ENCODE results near the gene OR7G3.

The OR7G3 gene

DNA sequence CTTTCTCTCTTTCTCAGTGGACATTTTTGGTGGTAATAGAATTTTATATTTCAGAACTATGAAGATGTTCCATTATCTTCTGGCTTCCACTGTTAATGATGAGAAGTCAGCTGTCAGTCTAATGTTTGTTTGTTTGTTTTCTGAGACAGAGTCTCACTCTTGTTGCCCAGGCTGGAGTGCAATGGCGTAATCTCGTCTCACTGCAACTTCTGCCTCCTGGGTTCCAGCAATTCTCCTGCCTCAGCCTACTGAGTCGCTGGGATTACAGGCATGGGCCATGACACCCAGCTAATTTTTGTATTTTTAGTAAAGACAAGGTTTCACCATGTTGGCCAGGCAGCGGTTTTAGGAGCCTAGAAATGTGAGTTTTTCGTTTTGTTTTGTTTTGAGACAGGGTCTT, 18.2 kb upstream of the OR7G3 start:
- no peak overlapping the region for H3K4me3 ChIP-seq (ENCODE audit: low read depth, low read length)
- no peak for DNase-seq (ENCODE audit: low read depth)

DNA sequence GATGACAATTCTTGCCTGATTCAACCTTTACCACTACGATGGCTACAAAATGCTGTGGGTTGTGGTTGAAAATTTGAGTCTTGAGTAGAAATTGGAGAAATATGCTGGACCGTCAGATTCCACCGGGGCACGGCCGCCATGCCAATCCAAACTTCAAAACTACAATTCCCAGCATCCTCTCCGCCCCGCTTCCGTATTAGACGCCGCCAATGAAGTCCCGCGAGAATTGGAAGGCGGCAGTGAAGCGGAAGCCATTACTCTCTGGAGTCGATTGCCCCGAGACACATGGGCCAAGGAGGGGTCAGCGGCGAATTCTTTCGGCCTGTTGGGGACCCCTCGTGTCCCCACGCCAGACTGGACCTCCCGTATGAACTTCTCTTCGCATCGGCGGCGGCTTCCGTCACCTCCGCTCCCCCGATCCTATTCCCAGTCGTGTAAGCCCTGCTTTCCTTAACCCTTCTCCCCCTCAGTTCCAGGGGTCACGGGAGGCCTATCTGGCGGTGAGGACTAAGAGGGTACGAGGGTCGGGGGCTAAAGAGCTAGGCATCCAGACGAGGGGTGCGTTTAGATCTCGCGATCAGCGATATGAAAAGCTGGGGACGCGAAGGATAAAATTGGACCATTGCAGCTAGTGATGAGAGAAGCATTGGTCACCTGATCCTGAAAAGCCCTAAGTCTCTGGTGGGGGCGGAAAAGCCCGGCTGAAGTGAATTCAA, 13.6 kb upstream of the OR7G3 start, which contains the start of gene ZNF317:
Gene ZNF317, plus strand, starts transcription at position 239 of the 716 bp plus-strand sequence. CDS start 15,620 bp downstream, outside the sequence.
- peak within 1 kb of the TSS; percentile 94 for H3K4me3 ChIP-seq (ENCODE audit: low read depth, low read length)
- DNase-seq (ENCODE audit: low read depth) = peak; percentile 89
- TF ChIP-seq, protein P1, sequence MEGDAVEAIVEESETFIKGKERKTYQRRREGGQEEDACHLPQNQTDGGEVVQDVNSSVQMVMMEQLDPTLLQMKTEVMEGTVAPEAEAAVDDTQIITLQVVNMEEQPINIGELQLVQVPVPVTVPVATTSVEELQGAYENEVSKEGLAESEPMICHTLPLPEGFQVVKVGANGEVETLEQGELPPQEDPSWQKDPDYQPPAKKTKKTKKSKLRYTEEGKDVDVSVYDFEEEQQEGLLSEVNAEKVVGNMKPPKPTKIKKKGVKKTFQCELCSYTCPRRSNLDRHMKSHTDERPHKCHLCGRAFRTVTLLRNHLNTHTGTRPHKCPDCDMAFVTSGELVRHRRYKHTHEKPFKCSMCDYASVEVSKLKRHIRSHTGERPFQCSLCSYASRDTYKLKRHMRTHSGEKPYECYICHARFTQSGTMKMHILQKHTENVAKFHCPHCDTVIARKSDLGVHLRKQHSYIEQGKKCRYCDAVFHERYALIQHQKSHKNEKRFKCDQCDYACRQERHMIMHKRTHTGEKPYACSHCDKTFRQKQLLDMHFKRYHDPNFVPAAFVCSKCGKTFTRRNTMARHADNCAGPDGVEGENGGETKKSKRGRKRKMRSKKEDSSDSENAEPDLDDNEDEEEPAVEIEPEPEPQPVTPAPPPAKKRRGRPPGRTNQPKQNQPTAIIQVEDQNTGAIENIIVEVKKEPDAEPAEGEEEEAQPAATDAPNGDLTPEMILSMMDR (IDR thresholded peaks at IDR 0.05; ENCODE audit: low read depth, low read length, missing control alignments) = no peak

More for the DNA sequence above, 18.2 kb upstream of the OR7G3 start:
- TF ChIP-seq, protein P1 (IDR thresholded peaks at IDR 0.05; ENCODE audit: low read depth, low read length, missing control alignments) = no peak

DNA sequence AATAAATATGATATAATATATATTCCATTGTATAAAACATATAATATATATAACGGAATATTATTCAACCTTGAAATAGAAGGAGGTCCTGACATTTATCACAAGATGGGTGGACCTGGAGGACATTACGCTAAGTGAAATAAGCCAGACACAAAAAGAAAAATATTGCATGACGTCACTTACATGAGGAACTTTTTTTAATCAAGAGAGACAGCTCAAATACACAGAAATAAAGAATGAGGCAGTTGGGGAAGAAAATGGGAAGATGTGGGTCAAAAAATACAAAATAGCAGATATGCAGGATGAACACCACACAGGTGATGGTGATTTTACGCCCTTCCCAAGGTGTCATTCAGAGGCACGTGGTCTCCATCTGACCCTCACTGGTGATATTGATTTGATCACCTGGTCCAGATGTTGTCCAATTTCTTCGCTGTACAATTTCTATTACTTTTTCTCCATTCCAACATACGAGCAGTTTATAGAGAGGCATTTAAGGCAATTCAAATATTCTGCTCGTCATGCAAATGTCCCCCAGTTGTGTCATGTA, 12.9 kb upstream of the OR7G3 start:
- TF ChIP-seq, protein P1 (IDR thresholded peaks at IDR 0.05; ENCODE audit: low read depth, low read length, missing control alignments) = no peak
- peak overlapping the region; percentile 94 for H3K4me3 ChIP-seq (ENCODE audit: low read depth, low read length)
- DNase-seq (ENCODE audit: low read depth) = no peak

DNA sequence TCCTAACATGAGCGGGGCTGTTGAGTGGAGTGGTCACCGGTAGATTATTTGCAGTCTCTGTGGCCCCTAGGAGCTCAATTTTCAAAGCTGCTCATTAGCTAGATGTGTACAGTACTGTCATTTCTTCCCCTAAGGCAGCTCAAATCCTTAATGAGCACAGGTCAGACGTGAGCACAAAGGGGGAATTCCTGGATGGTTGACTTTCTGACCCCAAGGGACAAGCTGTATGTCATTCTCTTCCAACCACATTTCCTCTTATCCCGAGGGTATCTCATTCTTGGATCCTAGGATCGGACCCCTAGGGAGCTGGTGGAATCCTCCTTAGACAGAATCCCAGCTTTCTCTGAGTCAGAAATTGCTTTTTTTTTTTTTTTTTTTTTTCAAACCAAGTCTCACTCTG, 5.7 kb upstream of the OR7G3 start:
- H3K4me3 ChIP-seq (ENCODE audit: low read depth, low read length) = no peak overlapping the region
- TF ChIP-seq, protein P1 (IDR thresholded peaks at IDR 0.05; ENCODE audit: low read depth, low read length, missing control alignments) = no peak
- DNase-seq (ENCODE audit: low read depth) = no peak

DNA sequence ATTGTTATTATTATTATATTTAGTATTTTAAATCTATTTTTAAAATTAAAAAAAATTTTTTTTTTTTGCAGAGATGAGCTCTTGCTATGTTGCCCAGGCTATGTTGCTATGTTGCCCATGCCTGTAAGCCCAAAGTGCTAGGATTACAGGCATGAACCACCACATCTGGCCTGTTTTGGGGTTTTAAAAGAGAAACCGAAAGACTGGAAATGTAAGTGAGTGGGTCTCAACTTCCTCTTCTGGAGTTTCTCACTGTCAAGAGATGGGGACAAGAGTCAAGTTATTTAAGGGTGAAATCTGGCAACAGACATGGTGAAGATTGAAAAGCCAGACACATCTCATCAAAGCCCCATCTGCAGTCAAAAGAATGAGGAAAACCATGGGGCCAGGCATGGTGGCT, 4.2 kb upstream of the OR7G3 start:
- TF ChIP-seq, protein P1 (IDR thresholded peaks at IDR 0.05; ENCODE audit: low read depth, low read length, missing control alignments) = no peak
- H3K4me3 ChIP-seq (ENCODE audit: low read depth, low read length) = no peak overlapping the region
- no peak for DNase-seq (ENCODE audit: low read depth)

DNA sequence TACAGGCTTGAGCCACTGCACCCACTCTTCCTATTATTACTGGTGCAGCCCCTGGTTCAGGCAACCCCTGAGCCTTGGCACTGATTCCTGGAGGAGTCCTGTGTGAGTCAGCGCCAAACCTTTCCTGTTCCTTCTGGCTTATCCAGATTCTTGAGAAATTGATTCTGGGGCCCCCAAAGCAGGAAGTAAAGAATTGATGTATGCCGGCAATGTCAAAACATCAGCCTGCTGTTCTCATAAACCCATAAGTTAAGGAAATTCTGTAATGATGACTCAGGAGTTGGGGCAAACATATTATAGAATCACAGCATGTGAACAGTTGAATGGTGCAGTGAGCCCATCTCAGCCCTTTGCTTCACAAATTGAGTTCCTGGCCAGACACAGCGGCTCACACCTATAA, 1.4 kb upstream of the OR7G3 start:
- no peak for DNase-seq (ENCODE audit: low read depth)
- H3K4me3 ChIP-seq (ENCODE audit: low read depth, low read length) = no peak overlapping the region
- TF ChIP-seq, protein P1 (IDR thresholded peaks at IDR 0.05; ENCODE audit: low read depth, low read length, missing control alignments) = no peak

DNA sequence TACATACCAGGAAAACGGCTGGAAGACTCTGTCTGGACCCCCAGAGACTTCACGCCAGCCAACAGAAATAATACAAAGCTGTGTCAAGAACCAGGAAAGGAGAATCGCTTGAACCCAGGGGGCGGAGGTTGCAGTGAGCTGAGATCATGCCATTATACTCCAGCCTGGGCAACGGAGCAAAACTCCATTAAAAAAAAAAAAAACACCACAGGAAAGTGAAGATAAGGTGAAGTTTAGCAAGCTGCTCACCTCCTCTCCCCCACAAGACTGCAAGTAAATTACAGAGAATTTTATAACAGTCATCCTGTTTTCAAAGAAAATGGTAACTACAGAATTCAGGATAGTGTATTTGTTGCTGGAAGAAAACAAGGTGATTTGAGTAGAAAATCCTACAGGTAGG, 10.2 kb downstream of the OR7G3 start:
- DNase-seq (ENCODE audit: low read depth) = no peak
- TF ChIP-seq, protein P1 (IDR thresholded peaks at IDR 0.05; ENCODE audit: low read depth, low read length, missing control alignments) = no peak

More for the DNA sequence above, 10.2 kb downstream of the OR7G3 start:
- H3K4me3 ChIP-seq (ENCODE audit: low read depth, low read length) = no peak overlapping the region
